ENCODE results near the gene NT5C1A.

GRCh38 chr1:39637361-39637760 is 34.5 kb downstream of the NT5C1A start:
- TF ChIP-seq GATA2 (IDR thresholded peaks at IDR 0.05; ENCODE audit: low read depth, low read length) (no peak), GATA3 (IDR thresholded peaks at IDR 0.05; ENCODE audit: low read depth, low read length) (no peak)
